HL-60/S4 treated with phorbol 12-myristate 13-acetate at 8.2 ng/mL for 4 days and 3 days (cell line): Measurements from ENCODE around the gene NUP93.
"Not testable (repeated sequence)": the region's sequence is repeated elsewhere in the genome, so short reads cannot be mapped to it uniquely, and the experiment has no call there.

Experiments used
- in situ Hi-C: fragments of 300-500 bp; cut with MboI; formaldehyde crosslinking; loops from 2 replicates; pipeline ENCODE4 v1.15.0; 2022; ENCODE audit warnings: low sequenced_read_pairs

The NUP93 gene

GRCh38 chr16:56884929-56885328 is 155.0 kb downstream of the NUP93 start:
- in situ Hi-C loops: not testable (repeated sequence)

- in situ Hi-C loops: no loop called here
Measured at GRCh38 chr16:56885446-56886162, 155.7 kb downstream of the NUP93 start.

GRCh38 chr16:56886296-56886695 is 156.4 kb downstream of the NUP93 start:
- in situ Hi-C loops: no loop called here

GRCh38 chr16:56886826-56887225 is 156.9 kb downstream of the NUP93 start:
- in situ Hi-C loops: no loop called here

DNA sequence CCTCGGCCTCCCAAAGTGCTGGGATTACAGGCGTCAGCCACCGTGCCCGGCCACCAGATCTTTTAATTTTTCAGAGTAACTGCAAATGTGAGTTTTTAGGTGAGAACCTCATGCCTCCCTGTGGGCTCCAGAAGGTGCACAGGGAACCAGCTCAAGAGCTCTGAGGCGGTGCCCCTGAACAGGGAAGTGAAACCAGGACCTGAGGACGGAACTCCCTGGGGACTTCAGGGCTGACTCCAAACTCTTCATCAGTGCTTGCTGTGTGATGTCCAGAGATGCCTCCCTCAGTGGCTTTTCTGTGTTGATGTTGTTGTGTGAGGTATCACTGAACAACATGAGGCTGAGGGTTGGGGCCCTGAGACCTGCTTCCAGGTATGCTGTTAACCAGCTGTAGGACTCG is 158.9 kb downstream of the NUP93 start:
- in situ Hi-C loops: no loop called here

GRCh38 chr16:56889206-56889605 is 159.3 kb downstream of the NUP93 start:
- in situ Hi-C loops: no loop called here

DNA sequence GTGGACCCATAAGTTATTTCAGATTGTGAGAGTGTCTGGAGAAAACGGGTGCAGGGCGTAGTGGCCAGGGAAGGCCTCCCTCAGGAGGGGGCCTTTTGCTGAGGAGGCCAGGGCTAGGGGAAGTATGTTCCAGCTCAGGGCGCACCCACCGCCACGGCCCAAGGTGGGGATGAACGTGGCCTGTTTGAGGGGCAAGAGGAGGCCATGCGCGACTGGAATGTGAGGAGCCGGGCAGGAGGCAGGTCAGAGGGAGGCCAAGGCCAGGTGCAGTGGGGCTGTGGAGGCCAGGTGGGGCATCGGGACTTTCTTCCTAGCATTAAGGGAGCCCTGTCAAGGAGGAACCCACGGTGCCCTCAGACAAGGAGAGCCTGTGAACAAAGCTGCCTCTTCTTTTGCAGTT is 161.8 kb downstream of the NUP93 start:
- in situ Hi-C loops: no loop called here

- in situ Hi-C loops: no loop called here
Measured at GRCh38 chr16:56892705-56893104, 162.8 kb downstream of the NUP93 start.

- in situ Hi-C loops: no loop called here
Measured at GRCh38 chr16:56894331-56894917, 164.5 kb downstream of the NUP93 start.

DNA sequence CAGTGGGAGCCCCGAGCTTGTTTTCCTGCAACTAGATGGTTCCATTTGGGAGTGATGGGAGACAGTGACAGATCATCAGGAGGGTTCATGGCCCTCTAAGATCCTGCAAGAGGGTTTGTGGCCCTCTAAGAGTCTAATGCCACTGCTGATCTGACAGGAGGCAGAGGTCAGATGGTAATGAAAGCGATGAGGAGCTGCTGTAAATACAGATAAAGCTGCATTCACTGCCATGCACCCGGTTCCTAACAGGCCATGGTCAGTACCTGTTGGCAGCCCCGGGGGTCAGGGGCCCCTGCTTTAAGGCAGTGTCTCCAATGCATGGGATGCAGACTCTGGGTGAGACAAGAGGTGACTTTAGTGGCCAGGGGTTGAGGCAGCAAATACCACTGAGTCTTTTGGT is 165.9 kb downstream of the NUP93 start:
- in situ Hi-C loops: no loop called here

- in situ Hi-C loops: no loop called here
Measured at GRCh38 chr16:56896244-56896643, 166.3 kb downstream of the NUP93 start.

DNA sequence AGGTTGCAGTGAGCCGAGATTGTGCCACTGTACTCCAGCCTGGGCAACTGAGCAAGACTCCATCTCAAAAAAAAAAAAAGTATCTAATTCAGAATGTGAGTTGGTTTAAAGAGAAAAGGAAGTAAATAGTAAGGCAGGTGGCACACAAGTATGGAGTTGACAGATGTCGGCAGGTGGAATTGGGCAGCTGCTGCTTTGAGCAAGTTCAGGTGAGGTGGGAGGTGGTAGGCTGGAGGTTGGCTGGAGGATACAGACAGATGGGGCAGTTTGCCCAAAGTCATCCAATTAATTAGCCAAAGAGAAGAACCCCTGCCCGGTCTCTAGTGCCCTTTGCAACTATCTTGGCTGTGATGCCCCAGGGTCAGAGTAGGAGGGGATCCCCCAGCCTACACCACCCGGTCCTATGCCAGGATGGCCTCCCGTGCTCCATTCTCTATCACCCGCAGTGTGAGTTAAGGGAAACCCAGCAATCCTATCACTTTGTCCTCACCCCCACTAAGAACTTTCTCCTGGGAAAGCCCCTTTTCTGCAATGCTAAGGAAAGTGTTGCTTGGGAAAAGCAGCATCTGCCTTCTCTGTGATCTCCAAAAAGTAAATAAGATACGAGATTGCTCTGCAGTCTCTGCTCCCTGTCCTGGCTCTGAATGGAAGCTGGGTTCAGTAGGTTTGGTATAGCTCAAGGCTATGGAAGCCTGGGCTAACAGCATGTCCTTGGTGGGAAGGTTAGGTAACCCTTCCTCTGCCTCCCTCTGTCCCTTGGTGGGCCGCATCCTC is 167.3 kb downstream of the NUP93 start:
- in situ Hi-C loops: no loop called here

DNA sequence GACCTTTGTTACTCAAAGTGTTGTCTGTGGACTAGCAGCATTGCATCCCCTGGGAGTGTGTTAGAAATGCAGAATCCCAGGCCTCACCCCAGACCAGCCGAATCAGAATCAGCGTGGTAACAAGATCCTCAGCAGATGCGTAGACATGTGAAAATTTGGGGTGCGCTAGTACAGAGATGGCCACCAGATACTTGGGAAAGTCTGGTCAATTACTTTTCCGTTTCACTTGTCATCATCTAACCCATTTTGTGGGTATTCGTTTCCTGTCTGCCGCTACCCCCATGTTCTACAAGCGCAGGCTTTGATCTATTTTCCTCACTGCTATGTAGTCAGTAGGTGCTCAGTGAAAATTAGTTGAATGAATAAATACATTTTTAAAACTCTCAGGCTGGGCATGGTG is 168.9 kb downstream of the NUP93 start:
- in situ Hi-C loops: no loop called here
